ENCODE measurements around the gene BRS3. TPM values are rescaled to one million over a fixed set of nuclear protein-coding genes. Genes with fewer than 3 reads are reported as not detected.
A peak's percentile ranks its signal among the peaks of the same experiment; 100 is the strongest.

Gene BRS3
- total and polyA plus RNA-seq, 10 of the 15 experiments (the other 5 are each of a cell fraction or from before 2014, with no cell fraction given): not detected

GRCh38 chrX:136477026-136477425 lies 10.7 kb upstream of the BRS3 start:
- intact Hi-C loops (cut with micrococcal nuclease; ENCODE audit: unreplicated experiment) (no loop called here), in situ Hi-C loops (cut with MboI) (no loop called here)
- Histone ChIP-seq H3K27ac (ENCODE audit: control insufficient read depth, insufficient read depth) (no peak overlapping the region), H3K79me2 (ENCODE audit: control insufficient read depth, insufficient read depth, low read length) (no peaks in the 10 kb centered on the region), H3K36me3 (ENCODE audit: control insufficient read depth in 2 of 2, insufficient read depth in 2 of 2, low read length in 1 of 2) (no peaks in the 10 kb centered on the region), H3K9ac (ENCODE audit: control insufficient read depth, insufficient read depth, low read length) (no peak overlapping the region), H3K27me3 (replicated peaks in 1 of 2; ENCODE audit: control insufficient read depth in 2 of 2, insufficient read depth in 2 of 2, low read length in 1 of 2) (no peaks in the 10 kb centered on the region; a peak in 1 of 4 replicates), H2AFZ (ENCODE audit: control insufficient read depth, low read depth, low read length) (no peak overlapping the region), H3K4me1 (ENCODE audit: control insufficient read depth, insufficient read depth, low read length) (no peaks in the 10 kb centered on the region), H3K9me3 (replicated peaks; ENCODE audit: control insufficient read depth, insufficient read depth, low read length) (no peaks in the 10 kb centered on the region), H3K4me3 (no peak overlapping the region), H3K4me2 (ENCODE audit: control insufficient read depth, insufficient read depth) (no peak overlapping the region), H4K20me1 (ENCODE audit: control insufficient read depth, insufficient read depth) (no peaks in the 10 kb centered on the region)
- ChIA-PET POLR2A (no interaction called here), CTCF (no interaction called here), SMC1A (ENCODE audit: uncharacterized antibody, unreplicated experiment) (interaction anchor here (1.1 kb wide), 1 partner anchor 9 kb away, joined by 3 read pairs; no protein-coding TSS in a partner anchor), RAD21 (ENCODE audit: unreplicated experiment) (interaction anchor here (1.1 kb wide), 1 partner anchor 10 kb away, joined by 3 read pairs; no protein-coding TSS in a partner anchor)
- 40% methylated on average over 2 of the region's 2 CpGs for WGBS (ENCODE audit: insufficient coverage, insufficient replicate concordance, low lambda C conversion rate, missing lambda C conversion rate)
- no TSS peak for BruUV-seq (replicated peaks)
- no peak for ATAC-seq
- DNase-seq (ENCODE audit: low read depth, low spot score): no peak
- TF ChIP-seq BHLHE40 (IDR thresholded peaks at IDR 0.05; ENCODE audit: borderline replicate concordance in 1 of 2, low read depth in 2 of 2, low read length in 1 of 2) (no peak), JUND (IDR thresholded peaks at IDR 0.05; ENCODE audit: low read depth, low read length) (no peak), CTCF (IDR thresholded peaks at IDR 0.05 in 2 of 3, conservative IDR thresholded peaks at IDR 0.05 in 1 of 3; ENCODE audit: control insufficient read depth in 2 of 3, extremely low read depth in 1 of 3, insufficient read depth in 1 of 3, low read depth in 3 of 3, low read length in 3 of 3) (peak in 1 of 3 experiments; percentile 3; a peak in 1 of 6 replicates)
- TF ChIP-seq, protein P1, sequence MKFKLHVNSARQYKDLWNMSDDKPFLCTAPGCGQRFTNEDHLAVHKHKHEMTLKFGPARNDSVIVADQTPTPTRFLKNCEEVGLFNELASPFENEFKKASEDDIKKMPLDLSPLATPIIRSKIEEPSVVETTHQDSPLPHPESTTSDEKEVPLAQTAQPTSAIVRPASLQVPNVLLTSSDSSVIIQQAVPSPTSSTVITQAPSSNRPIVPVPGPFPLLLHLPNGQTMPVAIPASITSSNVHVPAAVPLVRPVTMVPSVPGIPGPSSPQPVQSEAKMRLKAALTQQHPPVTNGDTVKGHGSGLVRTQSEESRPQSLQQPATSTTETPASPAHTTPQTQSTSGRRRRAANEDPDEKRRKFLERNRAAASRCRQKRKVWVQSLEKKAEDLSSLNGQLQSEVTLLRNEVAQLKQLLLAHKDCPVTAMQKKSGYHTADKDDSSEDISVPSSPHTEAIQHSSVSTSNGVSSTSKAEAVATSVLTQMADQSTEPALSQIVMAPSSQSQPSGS (IDR thresholded peaks at IDR 0.05; ENCODE audit: low read length): no peak
- FAIRE-seq: no peak

Measured in GM12878 (cell line).